GM12801 (cell line): ENCODE data around the gene TSGA10.

Experiments used
- TF ChIP-seq, protein P1 (sequence below): IDR thresholded peaks from one replicate; pipeline ENCODE4 v1.5.1; 2011; ENCODE audit warnings: control low read depth; ENCODE audit not compliant: insufficient read length; ENCODE audit errors: extremely low read depth

The TSGA10 gene

DNA sequence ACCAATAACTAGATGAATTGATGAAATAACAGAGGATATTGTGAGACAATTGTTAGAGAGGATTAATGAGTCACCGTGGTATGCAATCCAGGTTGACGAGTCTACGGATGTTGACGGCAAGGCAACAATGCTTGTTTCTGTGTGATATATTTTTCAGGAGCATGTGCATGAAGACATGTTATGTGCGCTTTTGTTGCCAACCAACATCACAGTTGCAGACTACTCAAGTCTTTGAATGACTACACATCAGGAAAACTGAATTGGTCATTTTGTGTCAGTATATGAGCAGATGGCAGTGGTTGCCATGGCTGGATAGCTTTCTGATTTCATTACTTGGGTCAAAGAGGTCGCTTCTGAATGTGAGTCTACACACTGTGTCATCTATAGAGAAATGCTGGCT is 122.0 kb downstream of the TSGA10 start:
- TF ChIP-seq, protein P1, sequence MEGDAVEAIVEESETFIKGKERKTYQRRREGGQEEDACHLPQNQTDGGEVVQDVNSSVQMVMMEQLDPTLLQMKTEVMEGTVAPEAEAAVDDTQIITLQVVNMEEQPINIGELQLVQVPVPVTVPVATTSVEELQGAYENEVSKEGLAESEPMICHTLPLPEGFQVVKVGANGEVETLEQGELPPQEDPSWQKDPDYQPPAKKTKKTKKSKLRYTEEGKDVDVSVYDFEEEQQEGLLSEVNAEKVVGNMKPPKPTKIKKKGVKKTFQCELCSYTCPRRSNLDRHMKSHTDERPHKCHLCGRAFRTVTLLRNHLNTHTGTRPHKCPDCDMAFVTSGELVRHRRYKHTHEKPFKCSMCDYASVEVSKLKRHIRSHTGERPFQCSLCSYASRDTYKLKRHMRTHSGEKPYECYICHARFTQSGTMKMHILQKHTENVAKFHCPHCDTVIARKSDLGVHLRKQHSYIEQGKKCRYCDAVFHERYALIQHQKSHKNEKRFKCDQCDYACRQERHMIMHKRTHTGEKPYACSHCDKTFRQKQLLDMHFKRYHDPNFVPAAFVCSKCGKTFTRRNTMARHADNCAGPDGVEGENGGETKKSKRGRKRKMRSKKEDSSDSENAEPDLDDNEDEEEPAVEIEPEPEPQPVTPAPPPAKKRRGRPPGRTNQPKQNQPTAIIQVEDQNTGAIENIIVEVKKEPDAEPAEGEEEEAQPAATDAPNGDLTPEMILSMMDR = no peak

DNA sequence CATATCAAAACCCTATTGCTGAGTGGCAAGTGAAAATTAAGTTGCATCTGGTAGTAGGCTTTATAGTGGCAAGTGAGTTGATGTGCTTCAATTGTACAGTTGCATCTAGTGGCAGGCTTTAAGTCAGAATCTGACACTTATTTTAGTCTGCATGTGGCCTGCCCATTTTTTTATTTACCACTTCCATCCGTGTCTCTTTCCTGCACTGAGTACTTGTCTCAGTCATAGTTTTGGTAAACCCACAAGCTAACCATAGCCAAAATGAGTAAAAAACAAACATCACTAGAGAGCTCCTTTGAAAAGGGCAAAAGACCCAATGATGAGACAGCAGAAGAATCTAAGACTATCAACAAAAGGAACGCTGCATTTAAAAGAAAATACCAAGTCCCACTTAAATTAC is 122.7 kb downstream of the TSGA10 start:
- TF ChIP-seq, protein P1 = no peak

DNA sequence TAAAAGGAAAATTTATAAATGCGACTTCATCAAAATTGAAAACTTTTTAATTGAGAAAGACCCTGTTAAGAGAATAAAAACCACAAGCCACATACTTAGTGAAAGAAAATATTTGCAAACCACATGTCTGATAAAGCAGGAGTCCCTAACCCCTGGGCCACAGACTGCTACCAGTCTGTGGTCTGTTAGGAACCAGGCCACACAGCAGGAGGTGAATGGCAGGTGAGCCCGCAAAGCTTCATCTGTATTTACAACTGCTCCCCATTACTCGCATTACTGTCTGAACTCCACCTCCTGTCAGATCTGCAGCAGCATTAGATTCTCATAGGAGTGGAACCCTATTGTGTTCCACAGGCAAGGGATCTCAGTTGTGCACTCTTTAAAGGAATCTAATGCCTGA is 123.3 kb downstream of the TSGA10 start:
- TF ChIP-seq, protein P1 = no peak

DNA sequence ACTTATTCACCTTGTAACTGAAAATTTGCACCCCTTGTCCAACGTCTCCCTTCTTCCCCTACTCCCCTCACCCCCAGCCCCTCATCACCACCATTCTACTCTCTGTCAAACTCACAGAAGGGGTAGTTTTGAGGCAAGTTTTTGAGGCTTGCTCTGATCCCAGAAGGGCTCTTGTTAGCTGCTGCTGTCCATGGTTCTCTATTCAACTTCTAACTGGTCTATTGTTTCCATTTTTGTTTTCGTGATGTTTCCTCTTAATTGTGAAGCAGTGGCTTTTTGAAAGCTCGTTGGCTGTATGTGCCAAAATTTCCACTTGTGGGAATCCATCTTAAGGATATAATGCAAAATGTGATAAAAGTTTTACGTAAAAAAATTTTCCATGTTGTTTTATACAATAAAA is 126.2 kb downstream of the TSGA10 start:
- TF ChIP-seq, protein P1 = no peak

DNA sequence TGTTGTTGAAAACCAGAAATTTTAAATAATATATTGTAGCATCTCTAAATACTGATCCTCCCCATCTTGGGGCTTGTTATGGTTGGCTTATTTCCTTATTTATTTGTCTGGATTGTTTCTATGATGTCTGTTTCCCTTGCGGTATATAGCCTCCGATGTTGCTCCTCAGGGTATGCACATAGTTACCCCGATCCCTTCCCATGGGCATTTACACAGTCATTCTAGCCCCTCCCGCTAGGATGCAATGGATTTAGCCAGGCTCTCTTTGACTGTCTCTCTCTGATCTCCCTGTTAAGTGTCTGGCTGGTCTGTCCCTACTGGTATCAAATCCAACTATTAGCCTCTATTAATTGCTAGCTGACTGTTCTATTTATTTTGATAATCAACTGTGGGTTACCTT is 126.9 kb downstream of the TSGA10 start:
- TF ChIP-seq, protein P1 = no peak

DNA sequence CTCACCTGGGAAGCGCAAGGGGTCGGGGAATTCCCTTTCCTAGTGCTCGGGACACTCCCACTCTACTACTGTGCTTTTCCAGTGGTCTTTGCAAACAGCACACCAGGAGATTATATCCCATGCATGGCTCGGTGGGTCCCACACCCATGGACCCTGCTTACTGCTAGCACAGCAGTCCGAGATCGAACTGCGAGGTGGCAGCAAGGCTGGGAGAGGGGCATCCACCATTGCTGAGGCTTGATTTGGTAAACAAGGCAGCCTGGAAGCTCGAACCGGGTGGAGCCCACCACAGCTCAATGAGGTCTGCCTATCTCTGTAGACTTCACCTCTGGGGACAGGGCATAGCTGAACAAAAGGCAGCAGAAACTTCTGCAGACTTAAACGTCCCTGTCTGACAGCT is 154.0 kb downstream of the TSGA10 start:
- TF ChIP-seq, protein P1 = no peak

DNA sequence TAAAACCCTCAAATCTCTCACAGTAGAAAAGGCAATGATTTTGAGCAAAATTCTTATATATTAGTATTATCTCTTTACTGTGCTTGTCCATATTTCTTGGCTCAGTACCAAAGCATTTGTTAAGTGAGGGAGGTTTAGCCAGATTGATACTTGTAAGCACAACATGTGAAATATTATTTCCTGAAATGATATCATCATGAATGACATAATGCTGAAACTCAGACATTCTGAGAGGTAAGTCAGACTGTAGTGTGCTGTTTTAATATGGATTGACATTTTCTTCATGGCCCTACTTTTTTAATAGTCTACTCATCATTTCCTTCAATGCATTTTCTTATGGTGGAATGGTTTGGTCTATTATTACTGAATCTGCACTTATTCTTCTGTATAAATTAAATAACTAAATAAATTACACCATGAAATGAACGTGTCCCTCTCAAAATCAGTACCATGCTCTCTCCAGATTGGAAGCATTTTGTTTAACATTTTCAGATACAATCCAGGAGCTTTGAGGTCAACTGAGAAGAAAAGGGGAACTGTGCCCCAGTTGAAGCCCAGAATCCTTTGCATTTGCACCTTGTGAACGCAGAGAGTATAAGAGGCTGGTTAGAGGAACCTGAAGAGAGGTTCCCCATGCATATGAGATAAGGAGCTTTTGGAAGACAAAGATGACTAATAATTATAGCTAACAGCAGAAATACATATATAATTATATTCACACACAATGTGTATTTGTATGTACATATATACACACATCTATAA is 168.7 kb downstream of the TSGA10 start:
- TF ChIP-seq, protein P1 = no peak

DNA sequence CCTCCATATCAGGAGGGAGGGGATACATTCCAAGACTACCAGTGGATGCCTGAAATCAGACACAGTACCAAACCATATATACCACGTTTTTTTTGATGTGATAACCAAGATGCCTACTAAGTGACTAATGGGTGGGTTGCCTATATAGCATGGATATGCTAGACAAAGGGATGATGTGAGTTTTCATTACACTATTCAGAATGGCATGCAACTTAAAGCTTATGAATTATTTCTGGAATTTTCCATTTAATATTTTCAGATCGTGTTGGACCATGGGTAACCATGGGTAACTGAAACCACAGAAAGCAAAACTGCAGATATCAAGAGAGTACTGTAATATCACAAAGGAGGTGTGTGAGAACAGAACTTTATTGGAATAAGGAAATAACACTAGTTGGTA is 179.1 kb downstream of the TSGA10 start:
- TF ChIP-seq, protein P1 = no peak
